Activated T-cell treated with anti-CD3 and anti-CD28 coated beads, Interleukin-2, amount 50 U/mL, for 48 hours (primary cell): ENCODE measurements around the gene ZNF385B.
"Not testable (repeated sequence)": the region's sequence is repeated elsewhere in the genome, so short reads cannot be mapped to it uniquely, and the experiment has no call there.

Experiments used
- DNase-seq, 2 experiments: peaks; one replicate each; pipeline ENCODE4 v3.0.0-alpha.2; 2020

The ZNF385B gene

DNA sequence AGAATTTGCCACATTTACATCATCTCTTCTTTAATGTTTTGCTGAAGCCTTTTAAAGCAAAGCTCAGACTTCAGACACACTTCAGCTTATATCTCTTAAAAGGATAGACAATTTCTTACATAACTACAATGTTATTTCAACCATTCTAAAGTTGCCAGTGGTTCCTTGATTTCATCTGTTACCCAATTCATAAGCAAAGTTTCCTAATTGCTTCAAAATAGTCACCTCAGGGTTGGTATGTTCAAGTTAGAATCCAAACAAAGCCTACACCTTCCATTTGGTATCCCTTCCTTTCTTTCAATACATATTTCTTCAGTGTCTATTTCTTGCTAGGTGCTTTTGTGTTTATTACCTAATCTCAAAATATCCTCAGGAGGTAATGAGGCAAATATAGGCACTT, 60.6 kb downstream of the ZNF385B start:
- DNase-seq, result no peak

GRCh38 chr2:179796213-179797007, 65.0 kb downstream of the ZNF385B start:
- no peak for DNase-seq

- no peak for DNase-seq
Observed at GRCh38 chr2:179793902-179794301, 67.5 kb downstream of the ZNF385B start.

GRCh38 chr2:179793238-179793637, 68.2 kb downstream of the ZNF385B start:
- no peak for DNase-seq

DNA sequence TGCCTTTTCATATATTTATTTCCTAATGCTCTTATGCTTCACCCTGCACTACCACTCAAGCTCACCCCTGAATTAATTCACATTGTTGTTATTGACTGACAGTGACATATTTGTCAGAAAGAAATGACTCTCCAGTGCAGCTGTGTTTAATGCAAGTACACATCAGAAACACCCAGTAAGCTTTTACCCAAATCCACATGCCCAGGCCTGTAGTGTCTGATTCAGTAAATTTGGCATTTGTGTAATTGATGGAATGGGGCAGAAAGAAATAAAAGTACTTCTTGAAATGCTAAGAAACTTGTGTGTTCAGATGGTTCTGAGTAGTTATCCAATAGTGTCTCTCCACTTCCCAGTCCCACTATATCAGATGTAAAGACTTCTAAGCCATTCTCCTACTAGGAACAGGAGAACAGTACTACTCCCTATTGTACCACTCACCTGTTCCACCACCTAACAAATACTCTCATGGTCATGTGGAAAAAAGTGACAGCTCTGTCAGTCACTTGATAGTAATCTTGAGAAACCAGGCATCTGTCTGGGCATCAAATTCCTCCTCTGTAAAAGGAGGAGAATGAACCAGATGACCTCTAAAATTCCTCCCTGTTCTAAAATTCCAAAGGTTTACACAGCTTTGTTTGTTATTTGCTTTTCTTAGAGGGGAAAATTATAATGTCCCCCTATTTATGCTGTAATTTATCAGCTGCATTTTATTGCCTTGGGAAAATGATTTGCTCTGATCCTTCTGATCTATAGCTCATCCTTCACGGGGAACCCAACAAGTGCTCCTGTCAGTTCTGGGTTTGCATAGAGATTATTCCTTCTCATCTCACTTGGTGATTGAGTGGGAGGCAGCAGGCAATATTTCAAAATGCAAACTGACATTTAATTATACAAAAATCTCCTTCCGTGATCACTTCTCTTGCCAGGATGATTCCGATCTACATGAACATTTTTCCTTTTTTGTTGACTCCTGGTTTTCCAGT, 70.9 kb downstream of the ZNF385B start:
- DNase-seq, result no peak

- no peak for DNase-seq
Observed at GRCh38 chr2:179788104-179788503, 73.3 kb downstream of the ZNF385B start.

GRCh38 chr2:179787601-179788000, 73.8 kb downstream of the ZNF385B start:
- no peak for DNase-seq

GRCh38 chr2:179785902-179786301, 75.5 kb downstream of the ZNF385B start:
- DNase-seq, result no peak

GRCh38 chr2:179782346-179782745, 79.1 kb downstream of the ZNF385B start:
- not testable (repeated sequence) for DNase-seq

DNA sequence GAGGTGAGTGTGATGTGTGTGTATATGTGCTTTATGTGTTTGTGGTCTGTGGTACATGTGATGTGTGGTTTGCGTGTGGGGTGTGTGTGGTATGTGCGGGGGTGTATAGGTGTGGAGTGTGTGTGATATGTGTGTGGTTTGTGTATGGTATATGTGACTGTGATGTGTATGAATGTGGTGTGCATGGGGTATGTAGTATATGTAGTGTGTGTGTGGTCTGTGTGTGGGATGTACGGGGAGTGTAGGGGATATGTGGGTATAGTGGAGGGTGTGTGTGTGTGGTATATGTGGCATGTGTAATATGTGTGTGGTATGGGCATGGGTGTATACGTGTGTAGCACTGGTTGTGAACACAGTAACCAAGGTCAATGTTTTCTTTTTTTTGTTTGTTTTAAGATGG, 87.4 kb downstream of the ZNF385B start:
- DNase-seq, result no peak

DNA sequence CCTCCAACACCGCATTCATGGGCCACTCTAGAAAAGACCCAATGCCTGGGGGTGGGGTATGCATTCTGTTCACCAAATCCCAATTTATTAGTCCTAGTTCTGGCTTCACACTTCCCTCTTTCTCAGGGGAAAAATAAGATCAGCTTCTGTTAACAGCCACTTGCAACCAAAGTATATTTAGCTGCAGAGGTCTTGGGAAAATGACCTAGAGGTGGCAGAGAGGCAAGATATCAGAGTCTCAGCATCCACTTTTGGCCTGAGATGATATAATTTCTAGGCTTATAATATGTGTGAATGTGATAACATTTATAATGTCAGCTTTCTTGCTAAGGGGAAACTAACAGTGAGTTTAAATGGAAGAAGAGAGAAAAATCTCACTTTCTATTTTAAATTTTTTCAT, 89.1 kb downstream of the ZNF385B start:
- no peak for DNase-seq

- no peak for DNase-seq
Observed at GRCh38 chr2:179771791-179772190, 89.6 kb downstream of the ZNF385B start.

DNA sequence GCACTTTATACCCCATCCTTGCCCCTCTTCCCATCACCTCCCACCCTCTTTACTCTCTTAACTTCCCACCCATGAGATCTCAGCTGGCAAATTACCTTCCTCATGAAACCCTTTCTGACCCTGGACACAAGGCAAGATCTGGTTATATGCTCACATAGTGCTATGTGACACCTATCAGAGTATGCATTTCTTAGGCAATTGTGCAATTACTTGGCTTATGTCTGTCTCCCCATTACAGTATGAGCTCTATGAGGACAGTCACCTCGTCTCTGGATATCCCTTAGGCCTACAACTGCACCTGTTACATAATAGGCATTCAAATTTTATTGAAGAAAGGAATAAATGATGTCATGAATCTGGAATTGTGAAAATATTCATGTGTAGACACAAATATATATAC, 91.4 kb downstream of the ZNF385B start:
- DNase-seq, result no peak

DNA sequence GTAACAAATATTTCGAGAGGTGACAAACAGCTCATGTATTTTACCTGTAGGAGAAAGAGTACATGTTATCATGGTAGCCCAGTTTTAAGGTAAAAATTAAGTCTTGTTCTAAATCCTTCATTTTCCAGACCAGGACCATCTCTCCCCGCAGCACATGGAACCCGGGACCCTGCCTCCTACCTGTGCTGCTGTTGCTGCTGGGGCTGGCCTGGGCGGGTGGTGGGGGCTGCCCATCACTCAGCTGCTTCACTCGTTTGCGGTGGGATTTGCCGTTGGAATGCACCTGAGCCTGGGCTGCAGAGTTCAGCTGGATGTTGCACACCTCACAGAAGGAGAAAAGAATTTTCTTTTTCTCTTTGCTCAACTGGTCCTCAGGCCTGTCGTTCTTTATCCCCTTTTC, 92.1 kb downstream of the ZNF385B start:
- no peak for DNase-seq

- DNase-seq, result no peak
Observed at GRCh38 chr2:179768765-179769164, 92.6 kb downstream of the ZNF385B start.

DNA sequence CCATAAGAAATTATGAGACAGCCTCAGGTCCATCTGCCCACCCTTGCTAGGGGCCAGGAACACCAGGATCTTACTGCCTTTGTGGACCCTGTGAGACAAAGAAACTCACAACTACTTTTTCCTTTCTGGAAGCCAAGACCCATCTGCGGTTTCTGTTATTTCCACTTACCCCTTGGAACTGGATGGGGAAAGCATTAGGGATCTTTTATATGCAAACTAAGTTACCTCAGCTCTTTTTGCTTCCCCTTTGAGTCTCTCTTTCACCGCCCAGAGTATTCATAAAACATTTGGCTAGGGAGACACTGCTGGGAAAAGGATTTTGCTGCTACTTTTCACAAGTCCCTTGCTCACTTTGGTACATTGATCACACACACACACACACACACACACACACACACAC, 95.7 kb downstream of the ZNF385B start:
- DNase-seq, result no peak

DNA sequence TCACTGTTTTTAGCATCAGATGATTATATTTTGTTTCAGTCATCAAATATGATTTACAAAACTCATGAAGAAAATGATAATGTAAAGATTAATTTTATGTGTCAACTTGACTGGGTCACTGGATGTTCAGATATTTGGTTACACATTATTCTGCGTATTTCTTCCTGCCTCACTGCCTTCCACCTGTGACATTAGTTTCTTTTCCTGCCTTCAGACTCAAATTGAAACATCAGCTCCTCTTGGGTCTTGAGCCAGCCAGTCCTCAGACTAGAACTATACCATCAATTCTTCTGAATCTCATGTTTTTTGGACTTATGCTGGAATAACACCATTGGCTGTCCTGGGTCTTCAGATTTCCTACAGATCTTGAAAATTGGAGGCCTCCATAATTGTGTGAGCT, 96.7 kb downstream of the ZNF385B start:
- DNase-seq, result no peak

- no peak for DNase-seq
Observed at GRCh38 chr2:179758636-179759035, 102.8 kb downstream of the ZNF385B start.

DNA sequence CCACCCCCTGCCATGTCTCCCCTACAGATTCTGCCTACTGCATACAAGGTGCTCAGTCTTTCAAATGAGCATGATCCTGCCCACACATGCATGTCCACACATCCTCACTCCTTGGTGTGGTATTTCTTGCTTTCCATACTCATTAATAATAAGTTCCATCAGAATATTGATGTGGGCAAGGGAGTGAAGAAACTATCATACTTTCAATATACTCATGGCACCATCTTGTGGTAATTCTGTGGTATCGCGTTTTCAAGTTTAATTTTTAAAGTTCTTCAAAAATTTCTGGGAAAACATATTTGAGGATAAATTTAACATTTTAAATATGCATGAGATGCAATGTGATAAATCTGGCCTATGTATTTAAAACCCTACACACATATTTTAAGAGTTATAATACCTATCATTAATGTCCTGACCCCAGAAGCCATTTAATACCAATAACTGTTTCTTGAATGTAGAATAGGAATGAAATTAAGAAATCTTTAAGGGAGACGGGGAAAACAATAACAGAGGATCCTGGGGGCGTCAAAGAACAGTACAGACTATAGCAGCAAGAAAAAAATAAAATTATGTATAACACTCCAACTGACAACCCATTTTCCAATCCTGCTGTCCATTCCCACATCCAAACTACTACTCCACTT, 110.1 kb downstream of the ZNF385B start:
- no peak for DNase-seq

DNA sequence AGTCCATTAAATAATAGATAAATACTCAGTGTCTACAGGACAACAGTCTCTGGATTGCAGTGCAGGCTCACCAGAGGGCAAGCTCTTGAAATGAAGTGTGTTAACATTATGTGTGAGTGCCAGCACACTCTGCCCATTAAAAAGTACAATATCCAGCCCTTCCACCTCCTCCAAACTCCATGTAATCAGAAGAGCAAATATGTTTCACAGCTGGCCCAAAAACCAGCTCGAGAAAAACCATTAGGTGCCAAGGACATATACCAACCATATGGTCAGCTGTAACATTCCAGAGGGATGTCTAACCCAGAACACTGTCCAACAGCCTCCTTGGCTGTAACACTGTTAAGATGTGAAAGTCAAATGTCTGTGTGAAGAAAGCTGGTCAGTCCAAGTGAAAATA, 112.2 kb downstream of the ZNF385B start:
- no peak for DNase-seq

DNA sequence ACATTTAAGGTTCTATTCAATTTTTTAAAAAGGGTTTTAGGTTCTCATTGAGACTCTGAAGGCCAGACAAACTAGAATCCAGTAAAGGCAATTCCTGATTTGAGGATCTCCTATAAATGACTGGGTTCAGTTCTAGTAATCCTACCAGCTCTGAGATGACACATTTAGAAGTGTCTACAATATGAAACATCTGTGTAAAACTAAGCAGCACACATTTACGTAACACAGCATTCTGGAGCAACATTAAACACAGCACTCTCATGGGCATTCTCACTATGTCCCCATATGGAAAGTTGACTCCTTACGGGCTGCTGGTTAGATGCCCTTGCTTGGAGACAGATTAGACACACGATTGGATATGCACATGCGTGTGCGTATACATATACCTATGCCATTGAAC, 114.4 kb downstream of the ZNF385B start:
- DNase-seq, result no peak

DNA sequence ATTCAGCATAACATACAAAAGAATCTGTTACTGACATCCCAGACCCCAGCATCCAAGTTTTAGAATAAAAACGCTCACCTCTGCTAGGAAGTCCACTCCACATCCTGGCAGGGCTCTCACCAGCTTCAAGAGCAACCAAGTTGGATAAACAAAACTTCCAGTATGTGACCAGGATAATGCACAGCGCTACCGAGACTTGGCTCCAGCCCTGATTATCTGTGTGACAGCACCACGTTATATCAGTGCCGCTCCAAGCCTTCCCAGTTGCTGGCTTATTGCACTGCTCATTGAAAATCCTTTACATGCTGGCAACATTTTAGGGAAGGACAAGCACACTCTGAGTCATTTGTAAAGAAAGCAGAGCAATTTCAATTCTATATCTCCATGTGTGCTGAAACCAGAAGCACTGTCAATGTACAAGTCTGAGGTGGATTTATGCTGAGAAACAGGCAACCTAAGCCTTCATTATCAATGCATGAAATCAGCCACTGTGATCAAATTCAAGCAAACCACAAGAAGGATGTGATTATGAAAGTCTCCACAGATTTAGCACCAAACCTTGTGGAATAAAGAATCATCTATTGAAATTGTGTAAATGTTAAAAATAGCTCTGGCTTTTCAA, 115.7 kb downstream of the ZNF385B start:
- no peak for DNase-seq

DNA sequence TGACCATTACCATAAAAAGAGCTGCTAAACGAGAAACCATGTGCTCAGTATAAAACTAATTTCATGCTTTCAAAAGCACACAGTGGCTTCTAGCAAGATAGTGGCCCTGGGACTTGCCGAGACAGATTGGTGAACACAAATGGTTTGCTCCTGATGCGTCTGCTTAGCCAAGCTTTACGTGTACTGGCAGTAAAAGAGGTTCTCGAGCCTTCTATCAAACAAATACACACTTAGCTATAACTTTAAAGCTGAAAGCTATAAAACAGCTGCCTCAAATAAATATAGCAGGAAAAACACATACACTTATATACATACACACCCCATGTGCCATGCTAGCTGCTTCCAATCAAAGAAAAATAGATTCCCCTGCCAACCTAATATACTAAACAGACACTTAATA, 117.0 kb downstream of the ZNF385B start:
- DNase-seq, result no peak
